T-helper 17 cell (primary cell): Measurements from ENCODE around the gene ARL2BP. TPM values are rescaled to one million over a fixed set of nuclear protein-coding genes. Genes with fewer than 3 reads are reported as not detected.

ENCODE experiments used
- ATAC-seq: fragments of 150-1000 bp; cut with Tn5 transposase; 2 replicates; pipeline ENCODE4 v1.10.0; 2021; ENCODE audit warnings: mild to moderate bottlenecking, moderate library complexity
- DNase-seq, 3 donors: peaks; one replicate each; pipeline versions ENCODE4 v3.0.0 to v3.0.0-alpha.2; 2020 to 2021
- H3K9me3 ChIP-seq: one replicate; pipeline ENCODE4 v1.7.0; 2013; ENCODE audit warnings: low read length, mild to moderate bottlenecking; ENCODE audit not compliant: control insufficient read depth, poor library complexity, severe bottlenecking
- H3K27ac Mint-ChIP-seq: one replicate; pipeline ENCODE4 v1.8.0; 2022; ENCODE audit warnings: mild to moderate bottlenecking, moderate library complexity, mixed read lengths
- H3K27me3 Mint-ChIP-seq: one replicate; pipeline ENCODE4 v1.8.0; 2022; ENCODE audit warnings: mixed read lengths
- H3K36me3 Mint-ChIP-seq: one replicate; pipeline ENCODE4 v1.8.0; 2022; ENCODE audit warnings: low read depth, mixed read lengths
- H3K4me1 Mint-ChIP-seq: one replicate; pipeline ENCODE4 v1.8.0; 2022; ENCODE audit warnings: mild to moderate bottlenecking, mixed read lengths
- H3K4me3 Mint-ChIP-seq: one replicate; pipeline ENCODE4 v1.8.0; 2022; ENCODE audit warnings: mild to moderate bottlenecking, moderate library complexity, mixed read lengths
- total RNA-seq, 4 donors: library from RNA in 2 of 4; stranded (reverse) in 2 of 4; gene quantifications; one replicate each; pipeline ENCODE4 v1.2.3 and lab custom pipeline; 2022 to 2026

The ARL2BP gene
- total RNA-seq, 2 donors from 2014 or later: 37.0 to 39.6 TPM

GRCh38 chr16:57224651-57225335 is 20.3 kb upstream of the ARL2BP start:
- no peaks in the 10 kb centered on the region for H3K4me1 Mint-ChIP-seq
- DNase-seq: no peak
- H3K9me3 ChIP-seq: no peaks in the 10 kb centered on the region
- H3K4me3 Mint-ChIP-seq: no peak overlapping the region
- peaks cover 7% of the 10 kb centered on the region for H3K36me3 Mint-ChIP-seq
- H3K27ac Mint-ChIP-seq: no peak overlapping the region
- H3K27me3 Mint-ChIP-seq: no peaks in the 10 kb centered on the region
- no peak for ATAC-seq

DNA sequence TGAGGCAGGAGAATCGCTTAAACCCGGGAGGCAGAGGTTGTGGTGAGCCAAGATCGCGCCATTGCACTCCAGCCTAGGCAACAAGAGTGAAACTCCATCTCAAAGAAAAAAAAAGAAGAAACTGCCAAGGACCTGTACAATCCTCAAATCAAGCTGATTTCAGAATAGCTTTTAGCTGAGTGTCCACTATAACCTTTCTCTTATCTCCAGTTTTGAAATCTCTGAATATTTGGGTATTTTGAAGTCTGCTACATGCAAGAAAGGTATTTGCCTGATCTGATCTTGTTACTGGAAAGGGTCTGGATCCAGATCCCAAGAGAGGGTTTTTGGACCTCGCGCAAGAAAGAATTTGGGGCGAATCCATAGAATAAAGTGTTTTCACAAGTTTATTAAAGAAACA is 19.1 kb upstream of the ARL2BP start:
- ATAC-seq (no peak), DNase-seq (no peak)
- no peaks in the 10 kb centered on the region for H3K9me3 ChIP-seq
- peak overlapping the region; percentile 19 for H3K27ac Mint-ChIP-seq
- no peak overlapping the region for H3K4me3 Mint-ChIP-seq
- H3K27me3 Mint-ChIP-seq: no peaks in the 10 kb centered on the region
- H3K36me3 Mint-ChIP-seq: peaks cover under 1% of the 10 kb centered on the region
- H3K4me1 Mint-ChIP-seq: no peaks in the 10 kb centered on the region

- H3K4me1 Mint-ChIP-seq: no peaks in the 10 kb centered on the region
- H3K4me3 Mint-ChIP-seq: no peak overlapping the region
- DNase-seq (no peak), ATAC-seq (no peak)
- H3K36me3 Mint-ChIP-seq: no peaks in the 10 kb centered on the region
- no peaks in the 10 kb centered on the region for H3K9me3 ChIP-seq
- H3K27ac Mint-ChIP-seq: no peak overlapping the region
- no peaks in the 10 kb centered on the region for H3K27me3 Mint-ChIP-seq
Measured at GRCh38 chr16:57226701-57227621, 18.1 kb upstream of the ARL2BP start.

DNA sequence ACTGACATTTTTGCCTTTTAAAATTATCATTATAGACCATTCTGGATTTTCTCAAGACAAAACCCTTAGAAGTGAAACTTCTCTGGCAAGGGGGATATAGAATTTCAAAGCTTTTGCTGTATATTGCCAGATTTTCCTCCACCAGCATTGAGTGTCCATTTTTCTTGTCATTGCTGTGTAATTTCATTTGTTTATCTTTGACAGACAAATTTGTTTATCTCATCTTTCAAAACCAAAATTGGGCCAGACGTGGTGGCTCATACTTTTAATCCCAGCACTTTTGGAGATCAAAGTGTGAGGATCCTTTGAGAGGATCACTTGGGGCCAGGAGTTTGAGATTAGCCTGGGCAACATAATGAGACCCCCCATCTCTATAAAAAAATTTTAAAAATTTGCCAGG is 16.0 kb upstream of the ARL2BP start:
- Mint-ChIP-seq H3K36me3 (peaks cover 9% of the 10 kb centered on the region), H3K4me3 (no peak overlapping the region), H3K4me1 (peaks cover 5% of the 10 kb centered on the region), H3K27ac (peak overlapping the region; percentile 32), H3K27me3 (no peaks in the 10 kb centered on the region)
- DNase-seq: no peak
- no peak for ATAC-seq
- no peaks in the 10 kb centered on the region for H3K9me3 ChIP-seq

GRCh38 chr16:57231821-57232350 is 13.2 kb upstream of the ARL2BP start:
- Mint-ChIP-seq H3K4me1 (peaks cover 9% of the 10 kb centered on the region), H3K27me3 (no peaks in the 10 kb centered on the region), H3K36me3 (peaks cover 12% of the 10 kb centered on the region), H3K27ac (no peak overlapping the region), H3K4me3 (no peak overlapping the region)
- no peak for ATAC-seq
- no peaks in the 10 kb centered on the region for H3K9me3 ChIP-seq
- no peak for DNase-seq

- Mint-ChIP-seq H3K36me3 (peaks cover 12% of the 10 kb centered on the region), H3K4me1 (peaks cover 9% of the 10 kb centered on the region), H3K27ac (peak overlapping the region; percentile 72), H3K4me3 (no peak overlapping the region), H3K27me3 (no peaks in the 10 kb centered on the region)
- ATAC-seq: no peak
- DNase-seq: no peak
- H3K9me3 ChIP-seq: no peaks in the 10 kb centered on the region
Measured at GRCh38 chr16:57233944-57234706, 10.9 kb upstream of the ARL2BP start.

DNA sequence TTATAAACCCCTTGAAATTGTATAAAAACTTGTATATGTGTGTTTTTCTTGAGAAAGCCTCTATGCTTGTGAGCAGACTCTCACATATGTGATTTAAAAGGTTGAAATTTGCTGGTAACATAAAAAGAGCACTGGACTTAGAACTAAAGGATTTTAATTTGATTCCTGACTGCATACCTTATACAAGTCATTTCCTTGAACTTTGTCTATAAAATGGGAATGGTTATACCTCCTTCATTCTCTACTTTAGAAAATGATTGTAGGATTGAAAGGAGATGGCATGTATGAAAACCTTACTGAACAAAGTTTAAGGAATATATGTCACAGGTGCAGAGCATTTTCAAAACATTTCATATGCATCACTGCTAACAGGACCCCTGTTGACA is 10.4 kb upstream of the ARL2BP start:
- peaks cover 12% of the 10 kb centered on the region for H3K36me3 Mint-ChIP-seq
- H3K27me3 Mint-ChIP-seq: no peaks in the 10 kb centered on the region
- H3K4me3 Mint-ChIP-seq: no peak overlapping the region
- peaks cover 9% of the 10 kb centered on the region for H3K4me1 Mint-ChIP-seq
- H3K9me3 ChIP-seq: no peaks in the 10 kb centered on the region
- no peak for DNase-seq
- H3K27ac Mint-ChIP-seq: peak overlapping the region; percentile 72
- ATAC-seq: no peak

DNA sequence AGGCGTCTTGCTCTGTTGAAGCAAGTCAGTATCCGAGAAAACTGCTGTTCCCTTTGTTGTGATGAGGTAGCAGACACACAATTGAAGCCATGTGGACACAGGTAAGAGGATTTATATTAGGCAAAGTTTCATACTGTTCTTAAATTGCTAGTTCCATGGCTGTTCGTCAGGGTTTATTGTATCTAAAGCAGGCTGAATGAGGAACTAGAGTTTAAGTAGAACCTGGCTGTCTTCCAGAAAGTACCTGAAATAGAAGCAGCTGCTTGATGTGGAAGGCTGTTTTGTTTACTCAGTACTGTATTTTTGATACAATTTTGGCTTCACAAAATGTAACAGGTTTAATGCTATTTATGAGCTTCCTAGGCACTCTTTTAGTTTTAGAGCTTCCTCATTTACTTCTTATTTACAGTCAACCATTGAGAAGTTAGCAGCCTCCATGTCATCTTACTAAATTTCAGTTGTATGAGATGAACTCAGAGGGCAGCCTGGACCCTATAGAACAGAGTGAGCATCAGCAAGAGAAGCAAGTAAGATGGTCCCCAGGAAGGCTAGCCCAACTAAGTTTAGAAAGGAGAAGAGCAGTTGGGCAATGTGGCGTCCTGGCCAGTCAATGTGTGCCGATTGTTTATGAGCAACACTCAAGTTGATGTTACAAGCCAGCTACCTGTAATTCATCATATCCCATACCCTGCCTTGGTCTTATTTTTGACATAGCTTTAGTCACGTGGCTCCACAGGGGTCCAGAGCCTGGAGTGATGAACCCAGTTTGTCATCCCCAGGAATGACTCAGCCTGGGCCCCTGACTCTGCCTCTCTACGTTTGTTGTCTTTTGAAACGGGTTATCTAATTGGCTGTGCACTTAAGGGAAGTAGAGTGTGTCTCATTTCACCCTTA is 9.7 kb upstream of the ARL2BP start:
- no peak overlapping the region for H3K27ac Mint-ChIP-seq
- peaks cover 12% of the 10 kb centered on the region for H3K36me3 Mint-ChIP-seq
- DNase-seq (no peak), ATAC-seq (no peak)
- H3K9me3 ChIP-seq: no peaks in the 10 kb centered on the region
- no peaks in the 10 kb centered on the region for H3K27me3 Mint-ChIP-seq
- peaks cover 9% of the 10 kb centered on the region for H3K4me1 Mint-ChIP-seq
- no peak overlapping the region for H3K4me3 Mint-ChIP-seq

GRCh38 chr16:57236022-57236350 is 9.1 kb upstream of the ARL2BP start:
- no peaks in the 10 kb centered on the region for H3K27me3 Mint-ChIP-seq
- ATAC-seq (no peak), DNase-seq (no peak)
- H3K4me3 Mint-ChIP-seq: no peak overlapping the region
- peaks cover 12% of the 10 kb centered on the region for H3K36me3 Mint-ChIP-seq
- H3K4me1 Mint-ChIP-seq: peaks cover 9% of the 10 kb centered on the region
- H3K9me3 ChIP-seq: no peaks in the 10 kb centered on the region
- peak overlapping the region; percentile 49 for H3K27ac Mint-ChIP-seq

DNA sequence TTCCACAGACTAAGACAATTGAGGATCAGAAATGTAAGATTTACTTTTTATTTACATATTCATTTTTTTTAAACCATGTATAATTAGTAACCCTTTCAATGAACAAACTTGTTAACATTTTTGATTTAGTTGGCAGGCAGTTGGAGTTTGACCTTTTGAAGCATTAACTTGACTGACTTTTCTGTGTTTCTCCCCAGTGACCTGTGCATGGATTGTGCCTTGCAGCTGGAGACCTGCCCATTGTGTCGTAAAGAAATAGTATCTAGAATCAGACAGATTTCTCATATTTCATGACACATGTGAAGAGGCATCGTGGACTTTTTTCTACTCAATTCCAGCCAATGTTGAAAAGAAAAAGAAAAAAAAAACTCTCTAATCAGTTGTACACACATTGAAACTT is 6.4 kb upstream of the ARL2BP start:
- H3K27me3 Mint-ChIP-seq: no peaks in the 10 kb centered on the region
- no peak for DNase-seq
- peaks cover 7% of the 10 kb centered on the region for H3K36me3 Mint-ChIP-seq
- ATAC-seq: no peak
- H3K4me3 Mint-ChIP-seq: no peak overlapping the region
- H3K9me3 ChIP-seq: no peaks in the 10 kb centered on the region
- H3K27ac Mint-ChIP-seq: no peak overlapping the region
- peaks cover 10% of the 10 kb centered on the region for H3K4me1 Mint-ChIP-seq

DNA sequence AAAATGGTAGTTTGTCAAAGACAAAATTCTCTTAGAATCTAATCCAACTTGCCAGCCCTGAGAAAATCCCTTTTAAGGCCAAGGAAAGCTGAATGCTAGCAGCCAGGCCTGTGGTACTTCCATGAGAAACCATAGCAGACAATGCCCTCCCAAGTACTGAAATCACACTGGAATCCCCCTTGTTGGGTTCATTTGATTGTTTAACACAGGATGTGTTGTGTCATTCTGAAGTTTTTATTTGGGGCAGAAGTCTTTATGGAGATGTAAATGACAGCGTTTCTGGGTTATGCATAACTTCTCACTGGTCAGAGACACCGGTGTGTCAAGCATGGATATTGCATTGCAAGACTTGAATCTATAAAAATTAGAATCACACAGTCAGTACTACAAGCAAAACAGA is 6.0 kb upstream of the ARL2BP start:
- Mint-ChIP-seq H3K4me3 (no peak overlapping the region), H3K27me3 (no peaks in the 10 kb centered on the region), H3K36me3 (peaks cover 3% of the 10 kb centered on the region), H3K4me1 (peaks cover 7% of the 10 kb centered on the region), H3K27ac (no peak overlapping the region)
- no peaks in the 10 kb centered on the region for H3K9me3 ChIP-seq
- DNase-seq: no peak
- ATAC-seq: peak; percentile 33

GRCh38 chr16:57240851-57241250 is 4.2 kb upstream of the ARL2BP start:
- H3K4me3 Mint-ChIP-seq: no peak overlapping the region
- no peaks in the 10 kb centered on the region for H3K36me3 Mint-ChIP-seq
- DNase-seq: no peak
- ATAC-seq: no peak
- H3K27me3 Mint-ChIP-seq: no peaks in the 10 kb centered on the region
- H3K9me3 ChIP-seq: no peaks in the 10 kb centered on the region
- peaks cover 15% of the 10 kb centered on the region for H3K4me1 Mint-ChIP-seq
- H3K27ac Mint-ChIP-seq: peak overlapping the region; percentile 70
